NCI-H774 (cell line): Measurements from ENCODE around the gene RASEF.
A peak's percentile ranks its signal among the peaks of the same experiment; 100 is the strongest.
"Not testable (repeated sequence)": the region's sequence is repeated elsewhere in the genome, so short reads cannot be mapped to it uniquely, and the experiment has no call there.

Source experiments
- DNase-seq: peaks from one replicate; lab custom pipeline; 2025; lab: John Stamatoyannopoulos, UW

The RASEF gene

GRCh38 chr9:83062651-83063527 lies at the start of gene RASEF:
Gene RASEF, minus strand, starts transcription at chr9:83063142. Its CDS starts 275 bp downstream, at chr9:83062867.
- DNase-seq = peak; percentile 79

- DNase-seq = no peak
These were observed 48.2 kb upstream of the RASEF start for GRCh38 chr9:83111169-83111568.

DNA sequence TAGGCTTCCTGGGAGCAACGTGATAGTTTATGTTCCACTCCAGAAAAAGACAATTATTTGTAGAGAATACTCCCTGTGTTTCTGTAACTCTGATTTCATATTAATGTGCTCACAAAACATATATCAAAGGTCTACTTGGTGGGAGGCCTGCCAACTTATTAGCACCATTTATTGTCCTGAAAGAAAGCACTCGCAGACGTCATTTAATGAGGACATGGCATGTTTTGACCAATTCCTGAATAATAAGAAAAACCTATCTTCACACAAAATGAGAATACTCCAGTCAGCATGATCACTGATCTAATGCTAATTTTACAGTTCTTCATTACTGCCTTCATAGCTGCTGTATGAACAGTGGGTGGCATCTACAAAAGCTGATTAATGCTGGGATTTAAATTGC lies 46.4 kb upstream of the RASEF start:
- DNase-seq = no peak

DNA sequence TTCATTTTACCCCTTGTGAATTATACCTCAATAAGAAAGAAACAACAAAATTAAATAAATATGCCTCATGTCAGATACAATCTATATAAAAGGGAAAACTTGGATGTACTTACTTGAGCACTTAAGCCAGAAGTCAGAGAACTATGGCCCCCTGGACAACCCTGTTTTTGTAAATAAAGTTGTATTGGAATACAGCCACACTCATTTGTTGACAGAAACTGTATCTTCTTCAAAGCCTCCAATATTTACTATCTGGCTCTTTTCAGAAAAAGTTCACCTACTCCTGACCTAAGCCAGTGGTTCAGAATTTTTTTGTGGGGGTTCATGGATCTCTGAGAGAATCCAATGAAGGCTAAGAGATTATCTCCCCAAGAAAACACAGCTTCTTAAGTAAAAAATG lies 45.3 kb upstream of the RASEF start:
- DNase-seq = no peak

- DNase-seq = no peak
These were observed 43.8 kb upstream of the RASEF start for GRCh38 chr9:83106772-83107171.

GRCh38 chr9:83106263-83106662 lies 43.3 kb upstream of the RASEF start:
- no peak for DNase-seq

DNA sequence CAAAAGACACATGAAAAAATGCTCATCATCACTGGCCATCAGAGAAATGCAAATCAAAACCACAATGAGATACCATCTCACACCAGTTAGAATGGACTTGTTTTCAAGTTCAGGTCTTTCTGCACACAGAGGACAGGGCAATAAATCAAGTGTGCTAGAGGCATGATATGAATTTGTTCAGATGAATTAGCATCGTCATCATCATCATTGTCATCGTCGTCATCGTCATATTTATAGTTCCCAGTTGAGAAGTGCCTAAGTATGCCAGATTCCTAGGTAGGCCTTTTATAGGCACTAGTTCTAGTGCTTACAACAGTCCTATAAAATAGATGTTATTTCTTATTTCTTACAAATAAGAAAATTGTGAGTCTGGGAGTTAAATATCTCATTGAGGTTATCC lies 34.7 kb upstream of the RASEF start:
- DNase-seq = no peak

DNA sequence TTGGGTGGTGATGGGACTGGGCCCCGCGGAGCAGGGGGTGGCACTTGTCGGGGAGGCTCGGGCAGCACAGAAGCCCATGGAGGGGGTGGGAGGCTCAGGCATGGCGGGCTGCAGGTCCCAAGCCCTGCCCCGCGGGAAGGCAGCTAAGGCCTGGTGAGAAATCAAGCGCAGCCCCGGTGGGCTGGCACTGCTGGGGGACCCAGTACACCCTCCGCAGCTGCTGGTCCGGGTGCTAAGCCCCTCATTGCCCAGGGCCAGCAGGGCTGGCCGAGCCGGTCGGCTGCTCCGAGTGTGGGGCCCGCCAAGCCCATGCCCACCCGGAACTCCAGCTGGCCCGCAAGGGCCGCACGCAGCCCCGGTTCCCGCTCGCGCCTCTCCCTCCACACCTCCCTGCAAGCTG lies 30.4 kb upstream of the RASEF start:
- not testable (repeated sequence) for DNase-seq

- no peak for DNase-seq
These were observed 18.9 kb upstream of the RASEF start for GRCh38 chr9:83081846-83082245.

DNA sequence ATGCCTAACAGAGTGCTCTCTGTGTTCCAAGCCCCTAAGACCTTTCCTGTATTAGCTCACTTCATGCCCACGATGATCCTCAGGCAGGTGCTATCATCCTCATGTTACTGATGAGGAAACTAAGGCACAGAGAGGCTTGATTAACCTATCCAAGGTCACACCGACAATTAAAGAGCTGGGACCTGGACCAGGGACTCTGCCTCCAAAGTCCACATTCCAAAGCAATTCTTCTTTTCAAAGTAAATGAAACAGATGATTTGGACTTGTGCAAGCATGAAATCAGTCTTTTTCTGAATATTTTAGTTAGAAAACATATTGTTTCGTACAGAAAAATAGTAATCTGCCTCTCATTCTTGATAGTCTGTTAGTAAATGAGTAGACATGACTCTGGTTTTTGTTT lies 18.1 kb upstream of the RASEF start:
- DNase-seq = no peak

GRCh38 chr9:83075932-83076331 lies 13.0 kb upstream of the RASEF start:
- DNase-seq = not testable (repeated sequence)

DNA sequence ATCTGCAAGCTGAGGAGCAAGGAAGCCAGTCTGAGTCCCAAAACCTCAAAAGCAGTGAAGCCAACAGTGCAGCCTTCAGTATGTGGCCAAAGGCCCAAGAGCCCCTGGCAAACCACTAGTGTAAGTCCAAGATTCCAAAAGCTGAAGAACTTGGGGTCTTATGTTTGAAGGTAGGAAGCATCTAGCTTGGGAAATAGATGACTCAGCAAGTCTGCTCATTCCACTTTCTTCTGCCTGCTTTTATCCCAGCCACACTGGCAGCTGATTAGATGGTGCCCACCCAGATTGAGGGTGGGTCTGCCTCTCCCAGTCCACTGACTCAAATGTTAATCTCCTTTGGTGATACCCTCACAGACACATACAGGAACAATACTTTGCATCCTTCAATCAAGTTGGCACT lies 9.6 kb upstream of the RASEF start:
- DNase-seq = not testable (repeated sequence)

DNA sequence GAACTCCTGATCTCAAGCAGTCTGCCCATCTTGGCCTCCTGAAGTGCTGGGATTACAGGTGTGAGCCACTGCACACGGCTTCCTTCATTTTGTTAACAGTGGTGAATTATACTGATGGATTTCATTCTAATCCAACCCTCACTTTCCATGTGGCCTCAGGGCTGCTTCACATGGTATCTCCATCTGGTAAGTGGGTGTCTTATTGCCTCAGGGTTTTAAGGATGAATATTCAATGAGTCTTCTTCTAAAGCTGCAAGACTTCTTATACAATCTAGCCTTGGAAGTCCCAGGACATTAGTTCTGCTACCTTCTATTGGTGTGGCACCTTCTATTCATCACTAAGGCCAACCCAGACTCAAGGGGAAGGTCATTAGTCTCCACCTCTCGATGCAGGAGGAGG lies 8.7 kb upstream of the RASEF start:
- no peak for DNase-seq

GRCh38 chr9:83070261-83070660 lies 7.3 kb upstream of the RASEF start:
- no peak for DNase-seq

DNA sequence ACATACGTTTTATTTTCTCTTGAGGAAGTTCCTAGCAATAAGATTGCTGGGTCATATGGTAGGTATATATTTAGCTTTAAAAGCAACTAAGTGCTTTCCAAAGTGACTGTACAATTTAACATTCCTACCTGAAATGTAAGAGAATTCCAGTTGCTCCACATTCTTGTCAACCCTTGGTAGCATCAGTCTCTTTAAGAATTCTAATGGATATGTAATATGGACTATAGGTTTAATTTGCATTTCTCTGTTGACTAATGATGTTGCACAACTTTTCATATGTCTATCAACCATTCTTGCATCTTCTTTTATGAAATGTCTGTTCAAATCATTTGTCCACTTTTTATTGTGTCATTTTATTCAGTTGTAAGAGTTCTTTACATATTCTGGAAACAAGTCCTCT lies 6.7 kb upstream of the RASEF start:
- DNase-seq = no peak

DNA sequence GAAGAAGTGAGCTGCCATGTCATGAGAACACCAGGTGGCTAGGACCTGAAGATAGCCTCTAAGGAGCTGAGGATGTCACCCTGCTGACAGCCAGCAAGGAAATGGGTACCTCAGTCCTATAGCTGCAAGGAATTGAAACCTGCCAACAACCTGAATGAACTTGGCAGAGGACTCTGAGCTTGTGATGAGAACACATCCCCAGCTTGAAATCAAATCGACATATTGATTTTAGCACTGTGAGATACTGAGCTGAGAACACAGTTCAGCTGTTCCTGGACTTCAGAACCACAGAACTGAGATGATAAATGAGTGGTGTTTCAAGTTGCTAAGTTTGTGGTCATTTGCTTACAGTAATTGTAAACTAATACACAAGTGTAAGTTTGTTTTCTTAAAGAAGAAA lies 5.5 kb upstream of the RASEF start:
- DNase-seq = no peak

DNA sequence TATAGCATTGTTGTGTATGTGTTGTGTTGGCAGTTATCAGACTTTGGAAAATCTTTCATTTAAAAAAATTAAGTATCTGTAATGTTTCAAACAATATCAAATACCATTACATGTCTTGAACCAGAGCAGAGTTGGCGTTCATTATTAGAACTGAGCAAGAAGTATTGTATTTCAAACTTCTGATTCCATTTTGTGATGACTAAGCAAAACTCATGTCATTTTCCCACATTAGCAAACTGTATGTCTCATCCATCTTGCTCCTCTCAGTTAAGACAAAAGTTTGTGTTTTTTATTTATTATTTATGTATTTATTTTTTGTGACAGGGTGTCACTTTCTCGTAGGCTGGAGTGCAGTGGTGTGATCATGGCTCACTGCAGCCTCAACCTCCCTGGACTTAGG lies 4.6 kb upstream of the RASEF start:
- no peak for DNase-seq

- DNase-seq = no peak
These were observed 3.8 kb upstream of the RASEF start for GRCh38 chr9:83066771-83067170.

GRCh38 chr9:83065233-83065632 lies 2.3 kb upstream of the RASEF start:
- no peak for DNase-seq

GRCh38 chr9:83061990-83062650 lies 822 bp downstream of the RASEF start:
- peak; percentile 63 for DNase-seq

- DNase-seq = no peak
These were observed 1.9 kb downstream of the RASEF start for GRCh38 chr9:83061036-83061435.

DNA sequence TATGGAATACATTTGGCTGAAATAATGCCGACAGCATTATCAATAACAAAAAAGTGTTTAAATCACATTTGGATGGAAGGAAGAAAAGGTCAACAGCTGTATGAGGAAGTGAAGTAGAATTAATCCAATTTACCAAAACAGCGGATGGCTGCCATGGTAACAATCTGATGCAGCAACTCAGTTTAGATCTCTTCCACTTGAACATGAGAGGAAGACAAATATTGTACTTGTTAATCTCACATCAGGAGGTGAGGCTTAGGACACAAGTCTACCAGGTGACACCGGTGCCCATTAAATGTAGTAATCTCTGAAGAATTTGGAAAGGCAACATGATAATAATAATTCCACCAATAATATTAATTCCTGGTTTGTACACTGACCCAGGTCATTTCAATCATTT lies 2.4 kb downstream of the RASEF start:
- DNase-seq = peak; percentile 87

- DNase-seq = no peak
These were observed 3.5 kb downstream of the RASEF start for GRCh38 chr9:83059417-83059816.

- DNase-seq = no peak
These were observed 6.0 kb downstream of the RASEF start for GRCh38 chr9:83056911-83057310.
